ENCODE results near the gene TMEM244. TPM values are rescaled to one million over a fixed set of nuclear protein-coding genes. Genes with fewer than 3 reads are reported as not detected.

TMEM244 gene
- total RNA-seq, 3 donors from 2014 or later (not counting 1 experiment from before 2014, with no cell fraction given), result not detected

DNA sequence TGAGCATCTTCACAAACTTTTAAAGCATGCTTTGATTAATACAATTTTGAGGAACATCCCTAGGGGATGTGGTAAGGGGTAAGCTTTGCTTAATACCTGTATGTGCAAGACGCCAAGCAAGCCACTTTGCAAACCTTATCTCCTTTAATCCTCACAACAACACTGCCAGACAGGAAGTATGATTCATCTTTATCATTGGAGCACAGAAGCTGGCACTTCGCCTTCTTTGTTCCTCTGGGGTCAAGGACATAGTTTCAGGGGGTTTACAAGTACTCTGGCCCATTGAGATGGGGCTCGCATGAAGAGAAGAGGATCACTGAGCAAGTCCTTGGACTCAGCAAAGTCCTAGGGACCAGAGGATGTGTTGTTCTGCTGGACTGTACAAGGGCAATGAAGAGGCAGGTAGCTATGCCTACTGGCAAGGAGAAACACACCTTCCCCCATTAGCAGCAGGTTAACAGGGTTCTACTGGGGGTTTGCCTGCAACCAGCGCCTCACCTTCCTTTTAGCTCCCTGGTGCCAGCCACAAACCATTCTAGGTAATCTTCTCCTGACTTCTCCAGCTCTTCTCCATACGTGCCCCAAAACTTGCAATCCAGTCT is 8.8 kb downstream of the TMEM244 start:
- peak in 1 of 3 donors; percentile 42 for ATAC-seq
- H3K27ac Mint-ChIP-seq, result no peak overlapping the region
- 57% methylated on average over 5 of the region's 5 CpGs for WGBS (ENCODE audit: insufficient coverage)

GRCh38 chr6:129849456-129849855 is 11.7 kb downstream of the TMEM244 start:
- Histone ChIP-seq H3K4me3 (ENCODE audit: low read length) (no peak overlapping the region), H3K27me3 (ENCODE audit: control insufficient read depth, insufficient read depth, low read length) (no peaks in the 10 kb centered on the region), H3K36me3 (ENCODE audit: control insufficient read depth, insufficient read depth, low read length) (no peaks in the 10 kb centered on the region), H3K4me1 (ENCODE audit: control insufficient read depth, insufficient read depth, low read length) (no peaks in the 10 kb centered on the region), H3K9me3 (ENCODE audit: control insufficient read depth, insufficient read depth, low read length) (no peaks in the 10 kb centered on the region), H3K27ac (ENCODE audit: low read length) (no peak overlapping the region)
- TF ChIP-seq CTCF (IDR thresholded peaks at IDR 0.05), result no peak
- H3K9me3 Mint-ChIP-seq, result no peaks in the 10 kb centered on the region
- ATAC-seq (no peak), DNase-seq (no peak)
- no peak overlapping the region for H3K4me3 Mint-ChIP-seq
- no peak overlapping the region for H3K27ac Mint-ChIP-seq
- no peaks in the 10 kb centered on the region for H3K4me1 Mint-ChIP-seq
- H3K36me3 Mint-ChIP-seq, result no peaks in the 10 kb centered on the region
- 95% methylated on average over 3 of the region's 3 CpGs for WGBS (ENCODE audit: insufficient coverage)
- H3K27me3 Mint-ChIP-seq (ENCODE audit: low read depth in 2 of 2), result peaks cover 11 to 33% of the 10 kb centered on the region in 2 donors
- intact Hi-C loops (cut with micrococcal nuclease), result no loop called here

More for the DNA sequence above, 8.8 kb downstream of the TMEM244 start:
- Histone ChIP-seq H3K9me3 (ENCODE audit: control insufficient read depth, insufficient read depth, low read length) (no peaks in the 10 kb centered on the region), H3K36me3 (ENCODE audit: control insufficient read depth, insufficient read depth, low read length) (no peaks in the 10 kb centered on the region), H3K27ac (ENCODE audit: low read length) (no peak overlapping the region), H3K4me1 (ENCODE audit: control insufficient read depth, insufficient read depth, low read length) (no peaks in the 10 kb centered on the region), H3K4me3 (ENCODE audit: low read length) (no peak overlapping the region), H3K27me3 (ENCODE audit: control insufficient read depth, insufficient read depth, low read length) (no peaks in the 10 kb centered on the region)
- intact Hi-C loops (cut with micrococcal nuclease), result no loop called here
- no peaks in the 10 kb centered on the region for H3K9me3 Mint-ChIP-seq
- H3K4me1 Mint-ChIP-seq, result no peaks in the 10 kb centered on the region
- peaks cover 11 to 24% of the 10 kb centered on the region in 2 donors for H3K27me3 Mint-ChIP-seq (ENCODE audit: low read depth in 2 of 2)
- H3K4me3 Mint-ChIP-seq, result no peak overlapping the region
- TF ChIP-seq CTCF (IDR thresholded peaks at IDR 0.05), result no peak
- no peaks in the 10 kb centered on the region for H3K36me3 Mint-ChIP-seq
- no peak for DNase-seq

GRCh38 chr6:129846761-129847160 is 14.4 kb downstream of the TMEM244 start:
- H3K27ac ChIP-seq (ENCODE audit: low read length), result no peak overlapping the region
- no peak overlapping the region for H3K4me3 Mint-ChIP-seq
- H3K4me1 Mint-ChIP-seq, result no peaks in the 10 kb centered on the region
- DNase-seq (no peak), ATAC-seq (no peak)
- no peaks in the 10 kb centered on the region for H3K9me3 Mint-ChIP-seq
- no peaks in the 10 kb centered on the region for H3K9me3 ChIP-seq (ENCODE audit: control insufficient read depth, insufficient read depth, low read length)
- H3K27me3 Mint-ChIP-seq (ENCODE audit: low read depth in 2 of 2), result peaks cover 7 to 29% of the 10 kb centered on the region in 2 donors
- no peak for TF ChIP-seq CTCF (IDR thresholded peaks at IDR 0.05)
- no peaks in the 10 kb centered on the region for H3K36me3 Mint-ChIP-seq
- H3K27ac Mint-ChIP-seq, result no peak overlapping the region
- H3K4me3 ChIP-seq (ENCODE audit: low read length), result no peak overlapping the region
- no peaks in the 10 kb centered on the region for H3K4me1 ChIP-seq (ENCODE audit: control insufficient read depth, insufficient read depth, low read length)
- H3K36me3 ChIP-seq (ENCODE audit: control insufficient read depth, insufficient read depth, low read length), result no peaks in the 10 kb centered on the region
- no peaks in the 10 kb centered on the region for H3K27me3 ChIP-seq (ENCODE audit: control insufficient read depth, insufficient read depth, low read length)
- intact Hi-C loops (cut with micrococcal nuclease), result no loop called here

DNA sequence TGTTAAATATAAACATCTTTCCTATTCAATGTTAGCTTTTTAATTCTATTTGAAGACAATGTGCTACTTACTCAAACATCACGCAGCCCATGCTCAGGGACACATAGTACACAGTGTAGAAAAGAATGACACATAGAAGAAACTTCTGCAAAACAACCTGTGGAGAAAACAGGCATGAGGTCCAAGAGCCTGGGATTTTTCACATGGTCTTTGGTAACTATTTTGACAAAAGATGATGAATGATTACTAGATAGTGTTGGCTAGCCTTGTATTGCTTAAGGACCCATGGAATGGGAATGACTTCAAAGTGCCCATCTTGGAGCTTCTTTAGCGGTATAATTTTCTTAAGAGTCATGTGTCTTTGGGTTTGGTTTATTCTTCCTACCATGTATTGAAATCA is 15.4 kb downstream of the TMEM244 start:
- H3K9me3 ChIP-seq (ENCODE audit: control insufficient read depth, insufficient read depth, low read length), result no peaks in the 10 kb centered on the region
- no peaks in the 10 kb centered on the region for H3K36me3 ChIP-seq (ENCODE audit: control insufficient read depth, insufficient read depth, low read length)
- no peak overlapping the region for H3K27ac Mint-ChIP-seq
- no peaks in the 10 kb centered on the region for H3K4me1 Mint-ChIP-seq
- no peaks in the 10 kb centered on the region for H3K9me3 Mint-ChIP-seq
- H3K27ac ChIP-seq (ENCODE audit: low read length), result no peak overlapping the region
- H3K4me3 Mint-ChIP-seq, result no peak overlapping the region
- no peaks in the 10 kb centered on the region for H3K27me3 ChIP-seq (ENCODE audit: control insufficient read depth, insufficient read depth, low read length)
- 100% methylated on average over 1 of the region's 2 CpGs for WGBS (ENCODE audit: insufficient coverage)
- DNase-seq, result no peak
- no peak for ATAC-seq
- intact Hi-C loops (cut with micrococcal nuclease), result no loop called here
- no peak overlapping the region for H3K4me3 ChIP-seq (ENCODE audit: low read length)
- no peaks in the 10 kb centered on the region for H3K4me1 ChIP-seq (ENCODE audit: control insufficient read depth, insufficient read depth, low read length)
- no peak for TF ChIP-seq CTCF (IDR thresholded peaks at IDR 0.05)
- H3K27me3 Mint-ChIP-seq (ENCODE audit: low read depth in 2 of 2), result peaks cover 7 to 30% of the 10 kb centered on the region in 2 donors
- H3K36me3 Mint-ChIP-seq, result no peaks in the 10 kb centered on the region
